ENCODE results near the gene SLBP.

- TF ChIP-seq CTCF (IDR thresholded peaks at IDR 0.05; ENCODE audit: control extremely low read depth in 1 of 3, insufficient read depth in 1 of 3, low read depth in 1 of 3, low read length in 3 of 3) (no peak), RFX5 (IDR thresholded peaks at IDR 0.05; ENCODE audit: borderline replicate concordance, low read depth, low read length) (no peak), TCF12 (IDR thresholded peaks at IDR 0.05; ENCODE audit: low read depth, low read length) (no peak), SP1 (IDR thresholded peaks at IDR 0.05; ENCODE audit: low read depth, low read length) (no peak), TBP (IDR thresholded peaks at IDR 0.05; ENCODE audit: low read depth, low read length) (no peak), SUZ12 (IDR thresholded peaks at IDR 0.05; ENCODE audit: low read length) (no peak), TAF1 (IDR thresholded peaks at IDR 0.05; ENCODE audit: low read depth, low read length) (no peak), POLR2AphosphoS5 (IDR thresholded peaks at IDR 0.05; ENCODE audit: low read depth, low read length) (no peak)
These were observed 60.0 kb downstream of the SLBP start for GRCh38 chr4:1652088-1652487.

Measured in H1 (cell line).